WTC11 (cell line): Measurements from ENCODE around the gene NDUFS7. TPM values are rescaled to one million over a fixed set of nuclear protein-coding genes. Genes with fewer than 3 reads are reported as not detected.

Experiments used
- CREM ChIP-seq: sonication (generic); formaldehyde crosslinking; IDR thresholded peaks from 2 replicates; pipeline ENCODE4 v1.8.1; 2022; ENCODE audit warnings: mild to moderate bottlenecking, missing genetic modification reagents, moderate library complexity
- E2F1 ChIP-seq: sonication (generic); formaldehyde crosslinking; IDR thresholded peaks from 2 replicates; pipeline ENCODE4 v1.8.0; 2022; ENCODE audit warnings: mild to moderate bottlenecking, missing genetic modification reagents
- E2F4 ChIP-seq: sonication (generic); formaldehyde crosslinking; IDR thresholded peaks from 2 replicates; pipeline ENCODE4 v1.8.1; 2022; ENCODE audit warnings: low read depth, mild to moderate bottlenecking, moderate library complexity, missing genetic modification reagents, borderline replicate concordance
- ETV6 ChIP-seq: sonication (generic); formaldehyde crosslinking; IDR thresholded peaks from 2 replicates; pipeline ENCODE4 v1.8.1; 2022; ENCODE audit warnings: mild to moderate bottlenecking, missing genetic modification reagents
- FOXJ3 ChIP-seq: sonication (generic); formaldehyde crosslinking; IDR thresholded peaks from 2 replicates; pipeline ENCODE4 v1.9.0; 2021; ENCODE audit warnings: missing genetic modification reagents, mild to moderate bottlenecking, borderline replicate concordance
- FOXK1 ChIP-seq: sonication (generic); formaldehyde crosslinking; IDR thresholded peaks from 2 replicates; pipeline ENCODE4 v1.8.0; 2022; ENCODE audit warnings: mild to moderate bottlenecking, moderate library complexity, missing genetic modification reagents
- IRF2 ChIP-seq: sonication (generic); formaldehyde crosslinking; IDR thresholded peaks from 2 replicates; pipeline ENCODE4 v1.8.0; 2022; ENCODE audit warnings: low read depth, missing genetic modification reagents, borderline replicate concordance
- JAZF1 ChIP-seq: fragments of 250-450 bp; sonication (Bioruptor Pico); IDR thresholded peaks from 2 replicates; pipeline ENCODE4 v1.9.0; 2021; ENCODE audit warnings: moderate library complexity, mild to moderate bottlenecking, inconsistent platforms
- KAT7 ChIP-seq: sonication (generic); formaldehyde crosslinking; IDR thresholded peaks from 2 replicates; pipeline ENCODE4 v1.8.1; 2023; ENCODE audit warnings: missing genetic modification reagents, mild to moderate bottlenecking, borderline replicate concordance
- MXD4 ChIP-seq: fragments of 250-450 bp; sonication (Bioruptor Pico); IDR thresholded peaks from 2 replicates; pipeline ENCODE4 v1.8.0; 2021; ENCODE audit warnings: mild to moderate bottlenecking, moderate library complexity, borderline replicate concordance
- MYBL2 ChIP-seq: sonication (generic); formaldehyde crosslinking; IDR thresholded peaks from 2 replicates; pipeline ENCODE4 v1.8.1; 2023; ENCODE audit warnings: mild to moderate bottlenecking, moderate library complexity, missing genetic modification reagents
- NFATC4 ChIP-seq: fragments of 250-450 bp; sonication (Bioruptor Pico); IDR thresholded peaks from 2 replicates; pipeline ENCODE4 v1.9.0; 2021; ENCODE audit warnings: mild to moderate bottlenecking
- NR3C1 ChIP-seq: sonication (generic); formaldehyde crosslinking; conservative IDR thresholded peaks from 2 replicates; pipeline ENCODE4 v1.8.1; 2023; ENCODE audit warnings: low read depth, mild to moderate bottlenecking, missing genetic modification reagents
- OVOL2 ChIP-seq: fragments of 250-450 bp; sonication (Bioruptor Pico); IDR thresholded peaks from 2 replicates; pipeline ENCODE4 v1.9.0; 2021; ENCODE audit warnings: mild to moderate bottlenecking, borderline replicate concordance
- PRDM15 ChIP-seq: sonication (generic); formaldehyde crosslinking; IDR thresholded peaks from 2 replicates; pipeline ENCODE4 v1.8.0; 2022; ENCODE audit warnings: missing genetic modification reagents
- PREB ChIP-seq: sonication (generic); formaldehyde crosslinking; IDR thresholded peaks from 2 replicates; pipeline ENCODE4 v1.8.1; 2022; ENCODE audit warnings: mild to moderate bottlenecking, missing genetic modification reagents, moderate library complexity, borderline replicate concordance
- PRRX2 ChIP-seq: fragments of 250-450 bp; sonication (Bioruptor Pico); IDR thresholded peaks from 2 replicates; pipeline ENCODE4 v1.8.0; 2021; ENCODE audit warnings: mild to moderate bottlenecking
- RORB ChIP-seq: fragments of 250-450 bp; sonication (Bioruptor Pico); IDR thresholded peaks from 2 replicates; pipeline ENCODE4 v1.9.0; 2021; ENCODE audit warnings: mild to moderate bottlenecking
- TEAD4 ChIP-seq: sonication (generic); formaldehyde crosslinking; IDR thresholded peaks from 2 replicates; pipeline ENCODE4 v1.8.0; 2022; ENCODE audit warnings: mild to moderate bottlenecking, missing genetic modification reagents
- ZMAT4 ChIP-seq: fragments of 250-450 bp; sonication (Bioruptor Pico); IDR thresholded peaks from 2 replicates; pipeline ENCODE4 v1.9.0; 2021; ENCODE audit warnings: mild to moderate bottlenecking
- ZNF219 ChIP-seq: sonication (generic); formaldehyde crosslinking; IDR thresholded peaks from 2 replicates; pipeline ENCODE4 v1.8.0; 2023; ENCODE audit warnings: missing genetic modification reagents, mild to moderate bottlenecking, borderline replicate concordance
- ZNF396 ChIP-seq: fragments of 250-450 bp; sonication (Bioruptor Pico); IDR thresholded peaks from 2 replicates; pipeline ENCODE4 v1.8.0; 2021; ENCODE audit warnings: mild to moderate bottlenecking, moderate library complexity, borderline replicate concordance
- ZNF416 ChIP-seq: fragments of 250-450 bp; sonication (Bioruptor Pico); IDR thresholded peaks from 2 replicates; pipeline ENCODE4 v1.9.0; 2021; ENCODE audit warnings: mild to moderate bottlenecking, inconsistent platforms
- ZNF423 ChIP-seq: fragments of 250-450 bp; sonication (Bioruptor Pico); IDR thresholded peaks from 2 replicates; pipeline ENCODE4 v2.1.2; 2022; ENCODE audit warnings: mild to moderate bottlenecking, moderate library complexity
- ZNF425 ChIP-seq: fragments of 250-450 bp; sonication (Bioruptor Pico); conservative IDR thresholded peaks from 2 replicates; pipeline ENCODE4 v1.9.0; 2021; ENCODE audit warnings: mild to moderate bottlenecking
- total RNA-seq: library from RNA; stranded (reverse); gene quantifications from 3 replicates; pipeline ENCODE4 v1.2.3, GENCODE V29; 2021
- TF ChIP-seq, protein P1 (sequence below): sonication (generic); formaldehyde crosslinking; conservative IDR thresholded peaks from 2 replicates; pipeline ENCODE4 v1.8.1; 2022; ENCODE audit warnings: mild to moderate bottlenecking, missing genetic modification reagents
- TF ChIP-seq, protein P2 (sequence below): sonication (generic); formaldehyde crosslinking; IDR thresholded peaks from 2 replicates; pipeline ENCODE4 v1.8.0; 2022; ENCODE audit warnings: mild to moderate bottlenecking, missing genetic modification reagents
- TF ChIP-seq, protein P3 (sequence below): sonication (generic); formaldehyde crosslinking; IDR thresholded peaks from 2 replicates; pipeline ENCODE4 v1.8.1; 2023; ENCODE audit warnings: mild to moderate bottlenecking, missing genetic modification reagents, moderate library complexity

Gene NDUFS7
- total RNA-seq, 1 experiment from 2014 or later: 136 TPM

GRCh38 chr19:1383312-1384084 lies at the start of gene NDUFS7 (continued):
- no peak; the same call in 1 of the 2 replicates for TF ChIP-seq PRDM15 (CRISPR knock-in tag)
- peak; percentile 76; the same call in 1 of the 2 replicates for TF ChIP-seq PRRX2 (CRISPR knock-in tag)
- TF ChIP-seq JAZF1: no peak
- TF ChIP-seq CREM (CRISPR knock-in tag): peak; percentile 88
- TF ChIP-seq MYBL2 (CRISPR knock-in tag): peak; percentile 71; the same call in 1 of the 2 replicates
- TF ChIP-seq FOXJ3 (CRISPR knock-in tag): no peak
- no peak for TF ChIP-seq E2F4 (CRISPR knock-in tag)
- TF ChIP-seq ZNF396 (CRISPR knock-in tag): peak; percentile 62; the same call in 1 of the 2 replicates
- peak; percentile 91 for TF ChIP-seq ETV6
- no peak for TF ChIP-seq ZNF416
- TF ChIP-seq RORB (CRISPR knock-in tag): no peak
- no peak for TF ChIP-seq ZNF425
- 0 out of 2 replicates have a peak, but pooled peaks have one; percentile 75 for TF ChIP-seq ZNF219
- no peak for TF ChIP-seq ZNF423 (CRISPR knock-in tag)
- peak; percentile 94 for TF ChIP-seq FOXK1 (CRISPR knock-in tag)
- TF ChIP-seq, protein P1, sequence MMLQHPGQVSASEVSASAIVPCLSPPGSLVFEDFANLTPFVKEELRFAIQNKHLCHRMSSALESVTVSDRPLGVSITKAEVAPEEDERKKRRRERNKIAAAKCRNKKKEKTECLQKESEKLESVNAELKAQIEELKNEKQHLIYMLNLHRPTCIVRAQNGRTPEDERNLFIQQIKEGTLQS (CRISPR knock-in tag): no peak
- no peak for TF ChIP-seq MXD4 (CRISPR knock-in tag)
- TF ChIP-seq, protein P2, sequence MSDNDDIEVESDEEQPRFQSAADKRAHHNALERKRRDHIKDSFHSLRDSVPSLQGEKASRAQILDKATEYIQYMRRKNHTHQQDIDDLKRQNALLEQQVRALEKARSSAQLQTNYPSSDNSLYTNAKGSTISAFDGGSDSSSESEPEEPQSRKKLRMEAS (CRISPR knock-in tag): peak; percentile 88
- TF ChIP-seq, protein P3, sequence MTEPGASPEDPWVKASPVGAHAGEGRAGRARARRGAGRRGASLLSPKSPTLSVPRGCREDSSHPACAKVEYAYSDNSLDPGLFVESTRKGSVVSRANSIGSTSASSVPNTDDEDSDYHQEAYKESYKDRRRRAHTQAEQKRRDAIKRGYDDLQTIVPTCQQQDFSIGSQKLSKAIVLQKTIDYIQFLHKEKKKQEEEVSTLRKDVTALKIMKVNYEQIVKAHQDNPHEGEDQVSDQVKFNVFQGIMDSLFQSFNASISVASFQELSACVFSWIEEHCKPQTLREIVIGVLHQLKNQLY (CRISPR knock-in tag): peak; percentile 56
- TF ChIP-seq TEAD4 (CRISPR knock-in tag): peak; percentile 58; the same call in 1 of the 2 replicates
- 0 out of 2 replicates have a peak, but pooled peaks have one; percentile 86 for TF ChIP-seq NR3C1 (CRISPR knock-in tag)
- TF ChIP-seq OVOL2 (CRISPR knock-in tag): no peak; the same call in 1 of the 2 replicates
- TF ChIP-seq ZMAT4: peak; percentile 28; the same call in 1 of the 2 replicates
- no peak for TF ChIP-seq NFATC4 (CRISPR knock-in tag)
- TF ChIP-seq IRF2 (CRISPR knock-in tag): no peak
- TF ChIP-seq E2F1 (CRISPR knock-in tag): 0 out of 2 replicates have a peak, but pooled peaks have one; percentile 37
- TF ChIP-seq PREB (CRISPR knock-in tag): no peak
- peak; percentile 92; the same call in 1 of the 2 replicates for TF ChIP-seq KAT7 (CRISPR knock-in tag)
